SK-N-SH treated with all-trans-retinoic acid at 6 μM for 48 hours (cell line): Measurements from ENCODE around the gene TMEM54.

Experiments used
- ARNTL ChIP-seq: fragments of 450-650 bp; formaldehyde crosslinking; IDR thresholded peaks from 2 replicates; pipeline ENCODE4 v1.5.0; 2020; ENCODE audit warnings: low read depth, mild to moderate bottlenecking, moderate library complexity, borderline replicate concordance
- CSDC2 ChIP-seq: fragments of 250-450 bp; sonication (Bioruptor Pico); IDR thresholded peaks from 2 replicates; pipeline ENCODE4 v1.5.0; 2020; ENCODE audit warnings: mild to moderate bottlenecking, moderate library complexity
- SNAI2 ChIP-seq: fragments of 250-450 bp; sonication (Bioruptor Pico); IDR thresholded peaks from 2 replicates; pipeline ENCODE4 v1.5.0; 2020; ENCODE audit warnings: mild to moderate bottlenecking, moderate library complexity
- TOX ChIP-seq: fragments of 250-450 bp; sonication (Bioruptor Pico); IDR thresholded peaks from 2 replicates; pipeline ENCODE4 v1.8.0; 2021; ENCODE audit warnings: mild to moderate bottlenecking, moderate library complexity, borderline replicate concordance
- ZFP3 ChIP-seq: fragments of 250-450 bp; sonication (Bioruptor Pico); IDR thresholded peaks from 2 replicates; pipeline ENCODE4 v1.5.0; 2020; ENCODE audit warnings: mild to moderate bottlenecking, moderate library complexity
- ZNF8 ChIP-seq: fragments of 450-650 bp; formaldehyde crosslinking; IDR thresholded peaks from 2 replicates; pipeline ENCODE4 v1.5.0; 2020; ENCODE audit warnings: mild to moderate bottlenecking, moderate library complexity
- TF ChIP-seq, protein P1 (sequence below): fragments of 250-450 bp; sonication (Bioruptor Pico); IDR thresholded peaks from 2 replicates; pipeline ENCODE4 v1.8.0; 2020; ENCODE audit warnings: mild to moderate bottlenecking, moderate library complexity, borderline replicate concordance
- TF ChIP-seq, protein P2 (sequence below): fragments of 250-450 bp; sonication (Bioruptor Pico); IDR thresholded peaks from 2 replicates; pipeline ENCODE4 v1.5.1; 2021; ENCODE audit warnings: mild to moderate bottlenecking, moderate library complexity

DNA sequence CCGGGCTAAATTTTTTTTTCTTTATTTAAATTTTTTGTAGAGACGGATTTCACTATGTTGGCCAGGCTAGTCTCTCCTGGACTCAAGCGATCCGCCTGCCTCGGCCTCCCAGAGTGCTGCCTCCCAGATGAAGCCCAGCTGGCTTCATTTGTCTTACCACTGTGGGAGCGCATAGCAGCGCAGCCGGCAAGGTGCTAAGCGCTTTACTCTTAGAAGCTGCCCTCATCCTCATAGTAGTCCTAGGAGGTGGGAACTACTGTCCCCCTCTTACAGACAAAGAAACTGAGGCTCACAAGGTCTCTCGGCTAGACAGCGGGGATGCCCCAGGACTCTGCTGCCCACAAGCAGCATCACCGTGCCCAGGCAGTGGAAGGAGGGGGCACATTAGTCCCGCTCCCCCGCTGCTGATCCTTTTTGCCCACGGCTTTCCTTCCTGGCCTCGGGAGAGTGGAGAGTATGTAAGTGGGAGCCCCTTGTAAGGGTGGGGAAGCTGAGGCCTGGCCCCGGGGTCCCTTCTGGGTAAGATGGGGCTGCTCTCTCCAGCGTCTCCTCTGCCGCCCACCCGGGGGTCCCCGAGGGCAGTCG lies 726 bp downstream of the TMEM54 start:
- TF ChIP-seq, protein P1, sequence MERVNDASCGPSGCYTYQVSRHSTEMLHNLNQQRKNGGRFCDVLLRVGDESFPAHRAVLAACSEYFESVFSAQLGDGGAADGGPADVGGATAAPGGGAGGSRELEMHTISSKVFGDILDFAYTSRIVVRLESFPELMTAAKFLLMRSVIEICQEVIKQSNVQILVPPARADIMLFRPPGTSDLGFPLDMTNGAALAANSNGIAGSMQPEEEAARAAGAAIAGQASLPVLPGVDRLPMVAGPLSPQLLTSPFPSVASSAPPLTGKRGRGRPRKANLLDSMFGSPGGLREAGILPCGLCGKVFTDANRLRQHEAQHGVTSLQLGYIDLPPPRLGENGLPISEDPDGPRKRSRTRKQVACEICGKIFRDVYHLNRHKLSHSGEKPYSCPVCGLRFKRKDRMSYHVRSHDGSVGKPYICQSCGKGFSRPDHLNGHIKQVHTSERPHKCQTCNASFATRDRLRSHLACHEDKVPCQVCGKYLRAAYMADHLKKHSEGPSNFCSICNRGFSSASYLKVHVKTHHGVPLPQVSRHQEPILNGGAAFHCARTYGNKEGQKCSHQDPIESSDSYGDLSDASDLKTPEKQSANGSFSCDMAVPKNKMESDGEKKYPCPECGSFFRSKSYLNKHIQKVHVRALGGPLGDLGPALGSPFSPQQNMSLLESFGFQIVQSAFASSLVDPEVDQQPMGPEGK, result no peak
- TF ChIP-seq ARNTL (CRISPR knock-in tag), result no peak
- no peak for TF ChIP-seq ZFP3 (CRISPR knock-in tag)
- no peak for TF ChIP-seq TOX
- no peak for TF ChIP-seq CSDC2 (CRISPR knock-in tag)
- TF ChIP-seq, protein P2, sequence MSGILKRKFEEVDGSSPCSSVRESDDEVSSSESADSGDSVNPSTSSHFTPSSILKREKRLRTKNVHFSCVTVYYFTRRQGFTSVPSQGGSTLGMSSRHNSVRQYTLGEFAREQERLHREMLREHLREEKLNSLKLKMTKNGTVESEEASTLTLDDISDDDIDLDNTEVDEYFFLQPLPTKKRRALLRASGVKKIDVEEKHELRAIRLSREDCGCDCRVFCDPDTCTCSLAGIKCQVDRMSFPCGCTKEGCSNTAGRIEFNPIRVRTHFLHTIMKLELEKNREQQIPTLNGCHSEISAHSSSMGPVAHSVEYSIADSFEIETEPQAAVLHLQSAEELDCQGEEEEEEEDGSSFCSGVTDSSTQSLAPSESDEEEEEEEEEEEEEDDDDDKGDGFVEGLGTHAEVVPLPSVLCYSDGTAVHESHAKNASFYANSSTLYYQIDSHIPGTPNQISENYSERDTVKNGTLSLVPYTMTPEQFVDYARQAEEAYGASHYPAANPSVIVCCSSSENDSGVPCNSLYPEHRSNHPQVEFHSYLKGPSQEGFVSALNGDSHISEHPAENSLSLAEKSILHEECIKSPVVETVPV (CRISPR knock-in tag), result no peak
- no peak for TF ChIP-seq ZNF8 (CRISPR knock-in tag)
- TF ChIP-seq SNAI2 (CRISPR knock-in tag), result no peak
